GM12878 (cell line): ENCODE results near the gene ZNF3. TPM values are rescaled to one million over a fixed set of nuclear protein-coding genes. Genes with fewer than 3 reads are reported as not detected.
A peak's percentile ranks its signal among the peaks of the same experiment; 100 is the strongest.

Experiments used
- ATAC-seq: fragments of 200-7000 bp; cut with Tn5 transposase; 3 replicates; pipeline ENCODE4 v1.9.1; 2020; ENCODE audit warnings: mild to moderate bottlenecking, moderate library complexity
- BruUV-seq: library from RNA; stranded (reverse); fragments of 400-500 nt; replicated peaks from 2 replicates; lab custom pipeline; 2021; lab: Mats Ljungman, UMichigan
- CTCF ChIA-PET: fragments of 300-600 bp; sonication (Branson Sonifier 250); formaldehyde crosslinking; extraction: SDS; loops from one replicate; lab custom pipeline; 2021; ENCODE audit warnings: inconsistent platforms; lab: Yijun Ruan, JAX
- POLR2A ChIA-PET: fragments of 350-600 bp; formaldehyde crosslinking; extraction: SDS; loops from one replicate; lab custom pipeline; 2021; ENCODE audit warnings: inconsistent platforms; lab: Charles Lee
- RAD21 ChIA-PET: fragments of 300-600 bp; sonication (Branson Sonifier 250); formaldehyde crosslinking; loops from one replicate; lab custom pipeline; 2023; ENCODE audit warnings: antibody characterized with exemption; ENCODE audit not compliant: unreplicated experiment; lab: Charles Lee
- SMC1A ChIA-PET: fragments of 300-600 bp; sonication (Branson Sonifier 250); formaldehyde crosslinking; loops from one replicate; lab custom pipeline; 2023; ENCODE audit not compliant: unreplicated experiment, uncharacterized antibody; lab: Charles Lee
- DNase-seq: peaks from one replicate; pipeline ENCODE4 v3.0.0-alpha.2; 2011; ENCODE audit warnings: low read depth, low spot score
- FAIRE-seq: peaks from 3 replicates; lab custom pipeline; 2011; peaks lifted over from hg19 to GRCh38; lab: Jason Lieb, UNC
- H2AFZ ChIP-seq: 2 replicates; pipeline ENCODE4 v1.6.0; 2011; ENCODE audit warnings: low read depth, low read length, control low read depth; ENCODE audit not compliant: control insufficient read depth
- H3K27ac ChIP-seq: 2 replicates; pipeline ENCODE4 v1.5.1; 2011; ENCODE audit warnings: control low read depth; ENCODE audit not compliant: control insufficient read depth, insufficient read depth
- H3K27me3 ChIP-seq, 2 experiments: replicated peaks in 1 of 2; 2 replicates each; pipeline versions ENCODE4 v1.6.0 to v1.6.1; 2011; ENCODE audit warnings: low read length in 1 of 2; ENCODE audit not compliant: control insufficient read depth in 2 of 2, insufficient read depth in 2 of 2
- H3K36me3 ChIP-seq, 2 experiments: 2 replicates each; pipeline ENCODE4 v1.5.1; 2011; ENCODE audit warnings: low read length in 1 of 2; ENCODE audit not compliant: control insufficient read depth in 2 of 2, insufficient read depth in 2 of 2
- H3K4me1 ChIP-seq: 2 replicates; pipeline ENCODE4 v1.6.1; 2011; ENCODE audit warnings: mild to moderate bottlenecking, low read length, moderate library complexity, mixed read lengths; ENCODE audit not compliant: control insufficient read depth, insufficient read depth
- H3K4me2 ChIP-seq: 2 replicates; pipeline ENCODE4 v1.6.0; 2011; ENCODE audit warnings: control low read depth; ENCODE audit not compliant: control insufficient read depth, insufficient read depth
- H3K4me3 ChIP-seq: fragments of 200-600 bp; sonication (generic); 2 replicates; pipeline ENCODE4 v1.5.1; 2016
- H3K79me2 ChIP-seq: 2 replicates; pipeline ENCODE4 v1.6.0; 2011; ENCODE audit warnings: low read length; ENCODE audit not compliant: control insufficient read depth, insufficient read depth
- H3K9ac ChIP-seq: 2 replicates; pipeline ENCODE4 v1.8.0; 2011; ENCODE audit warnings: low read length, control low read depth, mixed read lengths; ENCODE audit not compliant: control insufficient read depth, insufficient read depth
- H3K9me3 ChIP-seq: replicated peaks from 3 replicates; pipeline ENCODE4 v1.5.1; 2011; ENCODE audit warnings: mild to moderate bottlenecking, low read length; ENCODE audit not compliant: control insufficient read depth, insufficient read depth
- H4K20me1 ChIP-seq: 2 replicates; pipeline ENCODE4 v1.6.0; 2011; ENCODE audit not compliant: control insufficient read depth, insufficient read depth
- ATF3 ChIP-seq: IDR thresholded peaks from 2 replicates; pipeline ENCODE4 v1.6.1; 2011; ENCODE audit warnings: low read depth, mild to moderate bottlenecking, low read length, moderate library complexity, borderline replicate concordance; ENCODE audit errors: extremely low read depth
- ATF7 ChIP-seq: fragments of 450-650 bp; IDR thresholded peaks from 2 replicates; pipeline ENCODE4 v1.6.1; 2016; ENCODE audit warnings: low read depth, mild to moderate bottlenecking
- HSF1 ChIP-seq: fragments of 150-350 bp; IDR thresholded peaks from 2 replicates; pipeline ENCODE4 v1.6.1; 2014; ENCODE audit warnings: mild to moderate bottlenecking, low read depth, low read length
- KDM1A ChIP-seq: fragments of 200-600 bp; sonication (generic); IDR thresholded peaks from 2 replicates; pipeline ENCODE4 v1.6.1; 2016; ENCODE audit warnings: borderline replicate concordance
- MAX ChIP-seq: IDR thresholded peaks from 2 replicates; pipeline ENCODE4 v1.6.1; 2012; ENCODE audit warnings: low read depth, low read length, improper control_type of control experiment
- NFYB ChIP-seq: IDR thresholded peaks from 2 replicates; pipeline ENCODE4 v1.6.1; 2011; ENCODE audit warnings: low read depth, mild to moderate bottlenecking, low read length, improper control_type of control experiment, moderate library complexity; ENCODE audit not compliant: insufficient read depth
- NR2F1 ChIP-seq: fragments of 450-650 bp; conservative IDR thresholded peaks from 2 replicates; pipeline ENCODE4 v1.6.1; 2017; ENCODE audit warnings: mild to moderate bottlenecking
- SMAD5 ChIP-seq: IDR thresholded peaks from 2 replicates; pipeline ENCODE4 v1.6.1; 2016; ENCODE audit warnings: antibody characterized with exemption, low read depth
- USF1 ChIP-seq: IDR thresholded peaks from 2 replicates; pipeline ENCODE4 v1.6.1; 2011; ENCODE audit warnings: borderline replicate concordance, low read depth, mild to moderate bottlenecking, moderate library complexity, mixed read lengths, low read length; ENCODE audit not compliant: insufficient read depth; ENCODE audit errors: extremely low read length
- USF2 ChIP-seq: IDR thresholded peaks from 2 replicates; pipeline ENCODE4 v1.6.1; 2011; ENCODE audit warnings: low read depth, low read length, improper control_type of control experiment, borderline replicate concordance
- ZNF24 ChIP-seq: fragments of 450-650 bp; IDR thresholded peaks from 2 replicates; pipeline ENCODE4 v1.6.1; 2017; ENCODE audit warnings: antibody characterized with exemption, mild to moderate bottlenecking
- ZNF687 ChIP-seq: fragments of 450-650 bp; IDR thresholded peaks from 2 replicates; pipeline ENCODE4 v1.6.1; 2017; ENCODE audit warnings: mild to moderate bottlenecking, moderate library complexity
- WGBS: methylation state at CpG from one replicate; pipeline ENCODE4 v1.1.6; 2016; ENCODE audit warnings: low lambda C conversion rate; ENCODE audit not compliant: insufficient replicate concordance, insufficient coverage; ENCODE audit errors: missing lambda C conversion rate; 5-methylcytosine and 5-hydroxymethylcytosine counted together
- in situ Hi-C: fragments of 300-500 bp; cut with MboI; formaldehyde crosslinking; loops from 9 replicates; pipeline ENCODE4 v1.14.3; 2018; ENCODE audit warnings: mixed read lengths
- intact Hi-C: fragments of 100-400 bp; cut with micrococcal nuclease; formaldehyde crosslinking; loops from one replicate; pipeline ENCODE4 v1.14.2; 2022; ENCODE audit not compliant: unreplicated experiment
- polyA plus RNA-seq, 11 experiments: library from polyadenylated mRNA; depleted of rRNA in 4 of 11; unstranded in 6 of 11; stranded (reverse) in 5 of 11; fragments of >200 nt; fragmentation: Nextera tagmentation in 4 of 11; fragmentation: Illumina TruSeq in 1 of 11; extraction: Ambion mirVana in 4 of 11; extraction: Trizol in 1 of 11; gene quantifications; 1 replicate in 1 of 11; 2 replicates in 10 of 11; pipeline versions ENCODE4 v1.2.1 to v1.2.3, GENCODE V29; 2011 to 2016; ENCODE audit warnings: inconsistent platforms in 2 of 11, missing spikeins in 2 of 11, low read depth in 1 of 11
- total RNA-seq, 4 experiments: library from RNA; depleted of rRNA in 3 of 4; stranded (reverse); fragments of >200 nt in 3 of 4; fragmentation: Illumina TruSeq in 1 of 4; extraction: Trizol in 1 of 4; gene quantifications; 2 replicates each; pipeline versions ENCODE4 v1.2.1 to v1.2.3, GENCODE V29; 2013 to 2021

ZNF3 gene
- total and polyA plus RNA-seq, 10 of the 15 experiments (the other 5 are each of a cell fraction or from before 2014, with no cell fraction given) = 17.2 to 37.4 (median 29.4) TPM

- Histone ChIP-seq H3K4me2 (peak within 1 kb of the TSS; percentile 81), H3K27me3 (no peaks in the 10 kb centered on the region), H3K9ac (peak within 1 kb of the TSS; percentile 87), H3K36me3 (no peaks in the 10 kb centered on the region; a peak in 1 of 4 replicates), H3K4me1 (peaks cover 17% of the 10 kb centered on the region), H3K9me3 (no peaks in the 10 kb centered on the region), H3K27ac (peak within 1 kb of the TSS; percentile 99), H3K79me2 (peaks cover 13% of the 10 kb centered on the region), H2AFZ (peak within 1 kb of the TSS; percentile 98), H3K4me3 (peak within 1 kb of the TSS; percentile 75), H4K20me1 (no peaks in the 10 kb centered on the region)
- POLR2A ChIA-PET = interaction anchor here (0.5 to 2.3 kb wide), 6 partner anchors 26 to 302 kb away, joined by 3 to 18 read pairs (median 4); partner anchors contain the start of genes AP4M1, COPS6, MCM7 and MEPCE
- ATAC-seq (peak; percentile 84), FAIRE-seq (no peak), DNase-seq (peak; percentile 68)
- CTCF ChIA-PET = interaction anchor here (0.7 to 7.9 kb wide), 7 partner anchors 11 to 218 kb away, joined by 3 to 107 read pairs (median 6); partner anchors contain the start of gene PVRIG
- RAD21 ChIA-PET = interaction anchor here (0.6 to 4.3 kb wide), 5 partner anchors 26 to 212 kb away, joined by 3 to 24 read pairs (median 5); partner anchors contain the start of genes AP4M1 and MCM7
- WGBS = under 1% methylated on average over 74 of the region's 85 CpGs
- in situ Hi-C loops (no loop called here), intact Hi-C loops (loop anchor here (1.0 to 5.0 kb wide), 4 partner anchors 26 to 150 kb away; partner anchors contain the start of genes AP4M1, AZGP1 and MCM7)
- SMC1A ChIA-PET = interaction anchor here (1.1 to 2.0 kb wide), 3 partner anchors 11 to 208 kb away, joined by 3 to 12 read pairs (median 3); partner anchors contain the start of gene TRIM4
- no TSS peak for BruUV-seq
- peak; percentile 76; the same call in 1 of the 2 replicates for TF ChIP-seq SMAD5
- peak; percentile 99 for TF ChIP-seq ATF7
- no peak for TF ChIP-seq ATF3
- no peak for TF ChIP-seq NFYB
- TF ChIP-seq MAX = no peak
- no peak for TF ChIP-seq ZNF24
- peak; percentile 62; the same call in 1 of the 2 replicates for TF ChIP-seq NR2F1
- no peak; the same call in 1 of the 2 replicates for TF ChIP-seq ZNF687
- no peak for TF ChIP-seq USF2
- TF ChIP-seq KDM1A = no peak
- no peak for TF ChIP-seq HSF1
- TF ChIP-seq USF1 = no peak
Observed at GRCh38 chr7:100126931-100127865, 45.7 kb upstream of the ZNF3 start, which contains the start of gene MBLAC1. TSS of gene MBLAC1 (plus strand) at chr7:100126967. CDS start at chr7:100127396, 429 bp downstream.
